CD14-positive monocyte (primary cell): ENCODE measurements around the gene ARVCF. TPM values are rescaled to one million over a fixed set of nuclear protein-coding genes. Genes with fewer than 3 reads are reported as not detected.

Experiments
- DNase-seq, 3 donors: peaks; one replicate each; pipeline ENCODE4 v3.0.0-alpha.2; 2011 to 2022
- H2AFZ ChIP-seq: 2 replicates; pipeline ENCODE4 v1.6.0; 2012; ENCODE audit warnings: mild to moderate bottlenecking, low read depth, low read length, inconsistent platforms; ENCODE audit not compliant: insufficient read depth, poor library complexity, severe bottlenecking
- H3K27ac ChIP-seq, 2 donors: 1 replicate in 1 of 2; 2 replicates in 1 of 2; pipeline ENCODE4 v1.5.1; 2012 to 2013; ENCODE audit warnings: low read length in 2 of 2, control low read depth in 1 of 2, inconsistent platforms in 1 of 2, low read depth in 1 of 2, mild to moderate bottlenecking in 1 of 2
- H3K27me3 ChIP-seq, 2 donors: one replicate each; pipeline versions ENCODE4 v1.6.0 to v1.6.1; 2011 to 2013; ENCODE audit warnings: low read length in 2 of 2; ENCODE audit not compliant: control insufficient read depth in 2 of 2, insufficient read depth in 2 of 2
- H3K36me3 ChIP-seq, 2 donors: replicated peaks in 1 of 2; 1 replicate in 1 of 2; 2 replicates in 1 of 2; pipeline versions ENCODE4 v1.5.1 to v1.6.1; 2012 to 2013; ENCODE audit warnings: low read length in 2 of 2, control low read depth in 1 of 2, inconsistent platforms in 1 of 2, mild to moderate bottlenecking in 1 of 2; ENCODE audit not compliant: insufficient read depth in 2 of 2, control insufficient read depth in 1 of 2
- H3K4me1 ChIP-seq, 2 donors: 1 replicate in 1 of 2; 2 replicates in 1 of 2; pipeline versions ENCODE4 v1.5.1 to v1.6.1; 2012 to 2013; ENCODE audit warnings: low read length in 2 of 2, control low read depth in 1 of 2, inconsistent platforms in 1 of 2, mild to moderate bottlenecking in 1 of 2, moderate library complexity in 1 of 2; ENCODE audit not compliant: insufficient read depth in 2 of 2, control insufficient read depth in 1 of 2
- H3K4me2 ChIP-seq: replicated peaks from 2 replicates; pipeline ENCODE3; 2012; ENCODE audit warnings: low read length, moderate library complexity, mild to moderate bottlenecking; ENCODE audit not compliant: poor library complexity, severe bottlenecking; ENCODE audit errors: extremely low read depth
- H3K4me3 ChIP-seq, 3 experiments: fragments of 200-600 bp in 1 of 3; sonication (generic) in 1 of 3; replicated peaks in 1 of 3; 1 replicate in 2 of 3; 2 replicates in 1 of 3; pipeline ENCODE4 v1.5.1; 2011 to 2013; ENCODE audit warnings: low read length in 3 of 3, mild to moderate bottlenecking in 3 of 3, control low read depth in 2 of 3, low read depth in 2 of 3, inconsistent platforms in 1 of 3, moderate library complexity in 1 of 3
- H3K79me2 ChIP-seq: 2 replicates; pipeline ENCODE4 v1.6.0; 2012; ENCODE audit warnings: mild to moderate bottlenecking, control low read depth, inconsistent platforms, low read length, moderate library complexity; ENCODE audit not compliant: insufficient read depth
- H3K9ac ChIP-seq: 2 replicates; pipeline ENCODE4 v1.6.0; 2017; ENCODE audit warnings: low read length, mild to moderate bottlenecking; ENCODE audit not compliant: insufficient read depth, poor library complexity, severe bottlenecking
- H3K9me3 ChIP-seq, 2 donors: replicated peaks in 1 of 2; 1 replicate in 1 of 2; 2 replicates in 1 of 2; pipeline versions ENCODE4 v1.5.1 to v1.6.1; 2012 to 2013; ENCODE audit warnings: low read length in 2 of 2, control low read depth in 1 of 2; ENCODE audit not compliant: control insufficient read depth in 1 of 2, insufficient read depth in 1 of 2
- H4K20me1 ChIP-seq: 2 replicates; pipeline ENCODE4 v1.6.0; 2012; ENCODE audit warnings: mild to moderate bottlenecking, low read length, control low read depth, moderate library complexity; ENCODE audit not compliant: insufficient read depth
- H3K27ac Mint-ChIP-seq, 7 donors: one replicate each; pipeline ENCODE4 v1.8.0; 2020; ENCODE audit warnings: mild to moderate bottlenecking in 7 of 7, mixed read lengths in 7 of 7, moderate library complexity in 6 of 7, inconsistent platforms in 2 of 7
- H3K27me3 Mint-ChIP-seq, 3 donors: one replicate each; pipeline ENCODE4 v1.8.0; 2021 to 2022; ENCODE audit warnings: low read depth in 3 of 3, mild to moderate bottlenecking in 3 of 3, mixed read lengths in 3 of 3, moderate library complexity in 3 of 3, inconsistent platforms in 1 of 3
- H3K36me3 Mint-ChIP-seq, 2 donors: one replicate each; pipeline ENCODE4 v1.8.0; 2020; ENCODE audit warnings: mixed read lengths in 2 of 2, inconsistent platforms in 1 of 2, mild to moderate bottlenecking in 1 of 2
- H3K4me1 Mint-ChIP-seq: one replicate; pipeline ENCODE4 v1.8.0; 2020; ENCODE audit warnings: mild to moderate bottlenecking, mixed read lengths
- H3K4me3 Mint-ChIP-seq, 2 donors: one replicate each; pipeline ENCODE4 v1.8.0; 2020; ENCODE audit warnings: mild to moderate bottlenecking in 2 of 2, mixed read lengths in 2 of 2, moderate library complexity in 1 of 2
- H3K9me3 Mint-ChIP-seq, 7 donors: one replicate each; pipeline ENCODE4 v1.8.0; 2020 to 2022; ENCODE audit warnings: mixed read lengths in 7 of 7, mild to moderate bottlenecking in 6 of 7, moderate library complexity in 6 of 7, inconsistent platforms in 2 of 7
- WGBS: methylation state at CpG from one replicate; pipeline ENCODE4 v1.1.5; 2013; ENCODE audit warnings: missing lambda C conversion rate; ENCODE audit not compliant: insufficient coverage; 5-methylcytosine and 5-hydroxymethylcytosine counted together
- intact Hi-C, 2 donors: fragments of 100-400 bp; cut with micrococcal nuclease; formaldehyde crosslinking; loops; one replicate each; pipeline versions ENCODE4 v1.15.0 to v1.15.1; 2023
- polyA plus RNA-seq, 3 donors: library from polyadenylated mRNA; depleted of rRNA in 1 of 3; unstranded in 2 of 3; stranded (reverse) in 1 of 3; fragments of 300-500 nt in 2 of 3; fragments of >200 nt in 1 of 3; fragmentation: Illumina TruSeq in 2 of 3; gene quantifications; 1 replicate in 2 of 3; 2 replicates in 1 of 3; pipeline ENCODE4 v1.2.3, GENCODE V29; 2012 to 2021
- TF ChIP-seq, protein P1 (sequence below): fragments of 200-600 bp; IDR thresholded peaks from one replicate; pipeline ENCODE4 v1.8.0; 2022; ENCODE audit warnings: antibody characterized with exemption, mild to moderate bottlenecking

Gene ARVCF
- polyA plus RNA-seq, 3 donors = 0.31 to 2.6 (median 0.44) TPM

DNA sequence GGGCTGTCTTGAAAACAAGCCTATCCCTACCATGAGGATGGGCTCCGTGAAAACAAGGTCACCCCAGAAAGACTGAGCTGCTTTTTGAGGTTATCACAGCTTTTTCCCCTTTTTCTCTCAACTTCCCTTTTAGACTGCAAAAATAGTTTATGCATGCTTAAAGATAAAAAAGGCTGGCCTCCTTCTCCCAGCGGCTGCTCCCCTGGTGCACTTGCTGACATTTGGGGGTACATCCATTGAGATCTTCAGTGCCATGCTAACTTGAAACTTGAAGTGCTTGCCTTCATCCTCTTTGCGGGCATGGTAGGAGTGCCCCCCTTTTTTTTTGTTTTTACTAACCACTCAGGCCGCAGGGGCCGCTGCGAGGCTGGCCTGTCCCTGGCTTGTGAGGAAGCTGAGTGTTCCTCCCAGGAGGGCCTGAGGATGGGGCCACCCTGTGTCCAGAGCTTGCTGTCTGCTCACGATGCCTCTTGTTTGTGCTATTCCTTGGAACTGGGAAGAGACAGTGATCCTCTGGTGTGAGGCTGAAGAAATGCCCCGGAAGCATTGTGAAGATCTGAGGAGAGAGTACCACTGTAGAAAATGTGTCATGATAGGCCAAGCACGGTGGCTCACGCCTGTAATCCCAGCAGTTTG is 6.5 kb upstream of the ARVCF start:
- H3K4me3 ChIP-seq = peak overlapping the region in 2 of 3 experiments; percentile 98 to 100
- peak; percentile 23 to 34 (median 23) for DNase-seq
- H3K79me2 ChIP-seq = peaks cover 66% of the 10 kb centered on the region
- H3K4me1 ChIP-seq = peaks cover 31 to 36% of the 10 kb centered on the region in 2 donors
- Mint-ChIP-seq H3K4me1 (peaks cover 36% of the 10 kb centered on the region), H3K27me3 (peaks cover 9 to 14% (median 11%) of the 10 kb centered on the region in 3 donors), H3K36me3 (peaks cover 7 to 30% of the 10 kb centered on the region in 2 donors), H3K9me3 (no peaks in the 10 kb centered on the region), H3K4me3 (peak overlapping the region; percentile 96 to 97), H3K27ac (peak overlapping the region; percentile 83 to 96 (median 94))
- H3K27me3 ChIP-seq = peaks cover 0 to 9% of the 10 kb centered on the region in 2 donors
- peak overlapping the region; percentile 98 for H3K4me2 ChIP-seq
- no peaks in the 10 kb centered on the region for H3K9me3 ChIP-seq
- peaks cover 3 to 18% of the 10 kb centered on the region in 2 donors for H3K36me3 ChIP-seq
- TF ChIP-seq, protein P1, sequence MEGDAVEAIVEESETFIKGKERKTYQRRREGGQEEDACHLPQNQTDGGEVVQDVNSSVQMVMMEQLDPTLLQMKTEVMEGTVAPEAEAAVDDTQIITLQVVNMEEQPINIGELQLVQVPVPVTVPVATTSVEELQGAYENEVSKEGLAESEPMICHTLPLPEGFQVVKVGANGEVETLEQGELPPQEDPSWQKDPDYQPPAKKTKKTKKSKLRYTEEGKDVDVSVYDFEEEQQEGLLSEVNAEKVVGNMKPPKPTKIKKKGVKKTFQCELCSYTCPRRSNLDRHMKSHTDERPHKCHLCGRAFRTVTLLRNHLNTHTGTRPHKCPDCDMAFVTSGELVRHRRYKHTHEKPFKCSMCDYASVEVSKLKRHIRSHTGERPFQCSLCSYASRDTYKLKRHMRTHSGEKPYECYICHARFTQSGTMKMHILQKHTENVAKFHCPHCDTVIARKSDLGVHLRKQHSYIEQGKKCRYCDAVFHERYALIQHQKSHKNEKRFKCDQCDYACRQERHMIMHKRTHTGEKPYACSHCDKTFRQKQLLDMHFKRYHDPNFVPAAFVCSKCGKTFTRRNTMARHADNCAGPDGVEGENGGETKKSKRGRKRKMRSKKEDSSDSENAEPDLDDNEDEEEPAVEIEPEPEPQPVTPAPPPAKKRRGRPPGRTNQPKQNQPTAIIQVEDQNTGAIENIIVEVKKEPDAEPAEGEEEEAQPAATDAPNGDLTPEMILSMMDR = no peak
- 25% methylated on average over 4 of the region's 10 CpGs for WGBS
- peaks cover 71% of the 10 kb centered on the region for H4K20me1 ChIP-seq
- H2AFZ ChIP-seq = no peak overlapping the region
- peak overlapping the region; percentile 64 to 94 for H3K27ac ChIP-seq
- peak overlapping the region; percentile 97 for H3K9ac ChIP-seq
- intact Hi-C loops = loop anchor here (5.0 to 10.0 kb wide), 4 partner anchors 36 to 94 kb away; partner anchors contain the start of genes RANBP1 (in 2 of the 2), TRMT2A (in 2 of the 2) and DGCR8 (in 1 of the 2)

DNA sequence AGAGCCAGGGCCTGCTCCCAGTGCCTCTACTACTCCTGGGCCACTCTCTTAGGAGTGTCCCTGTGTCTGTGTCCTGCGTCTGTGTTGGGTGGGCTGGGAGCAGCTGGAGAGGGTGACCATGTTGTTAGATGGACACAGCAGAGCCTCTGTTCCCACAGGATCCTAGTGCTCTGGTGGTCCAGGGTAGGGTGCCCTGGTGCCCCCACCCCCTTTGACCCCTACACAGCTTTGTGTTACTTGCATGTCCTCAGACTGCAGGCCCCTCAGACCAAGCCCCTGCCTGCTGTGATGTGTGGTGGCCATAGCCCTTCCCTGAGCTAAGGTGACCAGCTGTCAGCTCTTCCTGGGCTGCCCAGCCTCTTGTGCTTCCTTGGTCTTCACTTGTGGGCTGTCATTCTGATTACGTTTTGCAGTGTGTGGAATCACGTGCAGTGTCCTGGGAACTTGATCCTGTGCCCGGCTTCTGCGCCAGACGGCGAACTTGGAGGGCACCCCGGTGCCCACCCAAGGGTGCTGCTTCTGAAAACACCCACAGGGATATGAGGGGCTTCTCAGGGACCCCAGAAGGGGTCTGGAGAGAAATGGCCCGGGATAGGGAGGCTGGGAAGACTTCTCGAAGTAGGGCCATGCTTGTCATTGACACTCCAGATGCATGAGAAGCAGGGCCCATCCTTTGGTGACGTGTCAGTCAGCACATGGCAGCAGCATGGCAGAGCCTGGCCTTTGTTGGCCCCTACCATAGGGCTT is 5.8 kb upstream of the ARVCF start:
- peaks cover 5 to 16% of the 10 kb centered on the region in 2 donors for H3K27me3 ChIP-seq
- Mint-ChIP-seq H3K27me3 (peaks cover 16 to 21% (median 18%) of the 10 kb centered on the region in 3 donors), H3K4me3 (peak overlapping the region; percentile 96 to 97), H3K36me3 (peaks cover 7 to 30% of the 10 kb centered on the region in 2 donors), H3K9me3 (peaks cover 0 to 4% (median 0%) of the 10 kb centered on the region in 7 donors), H3K4me1 (peaks cover 38% of the 10 kb centered on the region), H3K27ac (peak overlapping the region; percentile 89 to 96 (median 94))
- intact Hi-C loops = loop anchor here (5.0 to 10.0 kb wide), 4 partner anchors 35 to 95 kb away; partner anchors contain the start of genes RANBP1 (in 2 of the 2), TRMT2A (in 2 of the 2) and DGCR8 (in 1 of the 2)
- peak overlapping the region; percentile 97 for H3K9ac ChIP-seq
- H3K4me1 ChIP-seq = peaks cover 31 to 36% of the 10 kb centered on the region in 2 donors
- peak overlapping the region; percentile 76 to 100 (median 98) for H3K4me3 ChIP-seq
- peak overlapping the region; percentile 64 to 94 for H3K27ac ChIP-seq
- H4K20me1 ChIP-seq = peaks cover 64% of the 10 kb centered on the region
- TF ChIP-seq, protein P1 = no peak
- H3K36me3 ChIP-seq = peaks cover 3 to 18% of the 10 kb centered on the region in 2 donors
- no peak for DNase-seq
- 75% methylated on average over 9 of the region's 11 CpGs for WGBS
- H3K79me2 ChIP-seq = peaks cover 62% of the 10 kb centered on the region
- no peaks in the 10 kb centered on the region for H3K9me3 ChIP-seq
- H3K4me2 ChIP-seq = peak overlapping the region; percentile 98
- no peak overlapping the region for H2AFZ ChIP-seq
